ENCODE measurements around the gene YTHDC1. TPM values are rescaled to one million over a fixed set of nuclear protein-coding genes. Genes with fewer than 3 reads are reported as not detected.

The YTHDC1 gene
- total RNA-seq, 2 experiments from 2014 or later = 383 to 389 TPM

DNA sequence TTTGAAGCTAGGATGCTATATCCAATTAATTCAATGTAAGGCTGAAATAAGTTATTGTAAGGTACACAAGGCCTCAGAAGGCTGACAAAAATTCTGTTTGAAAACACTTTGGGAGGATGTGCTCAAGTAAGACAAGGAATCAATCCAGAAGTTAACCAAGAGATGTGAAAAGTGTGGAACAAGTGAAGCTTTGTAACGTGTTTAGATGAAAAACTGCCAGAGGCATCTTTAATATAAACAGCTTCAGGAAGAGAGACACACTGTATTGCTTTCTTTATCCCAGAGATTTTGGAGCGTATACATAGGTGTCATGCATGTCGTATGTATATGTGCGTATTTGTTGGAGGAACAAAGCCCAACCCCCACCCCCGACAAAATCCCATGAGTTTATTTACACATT is 28.3 kb upstream of the YTHDC1 start:
- no peak for ATAC-seq (ENCODE audit: poor library complexity)
- no peak overlapping the region for H3K27ac Mint-ChIP-seq
- Histone ChIP-seq H3K4me3 (ENCODE audit: low read length) (no peak overlapping the region), H3K27me3 (ENCODE audit: control insufficient read depth in 1 of 2, insufficient read depth in 2 of 2, low read length in 2 of 2) (no peaks in the 10 kb centered on the region), H3K4me1 (ENCODE audit: insufficient read depth, low read length) (peaks cover 7% of the 10 kb centered on the region), H3K27ac (ENCODE audit: low read depth in 1 of 2, low read length in 2 of 2) (no peak overlapping the region), H3K9me3 (ENCODE audit: control insufficient read depth in 1 of 2, insufficient read depth in 1 of 2, low read length in 2 of 2) (no peaks in the 10 kb centered on the region), H3K36me3 (ENCODE audit: insufficient read depth, low read length) (no peaks in the 10 kb centered on the region)
- H3K36me3 Mint-ChIP-seq (ENCODE audit: low read depth) = no peaks in the 10 kb centered on the region
- peaks cover 21% of the 10 kb centered on the region for H3K27me3 Mint-ChIP-seq
- H3K4me1 Mint-ChIP-seq (ENCODE audit: low read depth) = peaks cover 13% of the 10 kb centered on the region
- intact Hi-C loops (cut with DNase I, micrococcal nuclease) = loop anchor here (5.0 kb wide), 6 partner anchors 36 to 391 kb away; no protein-coding TSS in a partner anchor
- H3K9me3 Mint-ChIP-seq = no peaks in the 10 kb centered on the region
- CTCF ChIA-PET = no interaction called here
- POLR2A ChIA-PET = interaction anchor here (0.6 kb wide), 1 partner anchor 51 kb away, joined by 3 read pairs; no protein-coding TSS in a partner anchor
- no peak for DNase-seq
- TF ChIP-seq, protein P1, sequence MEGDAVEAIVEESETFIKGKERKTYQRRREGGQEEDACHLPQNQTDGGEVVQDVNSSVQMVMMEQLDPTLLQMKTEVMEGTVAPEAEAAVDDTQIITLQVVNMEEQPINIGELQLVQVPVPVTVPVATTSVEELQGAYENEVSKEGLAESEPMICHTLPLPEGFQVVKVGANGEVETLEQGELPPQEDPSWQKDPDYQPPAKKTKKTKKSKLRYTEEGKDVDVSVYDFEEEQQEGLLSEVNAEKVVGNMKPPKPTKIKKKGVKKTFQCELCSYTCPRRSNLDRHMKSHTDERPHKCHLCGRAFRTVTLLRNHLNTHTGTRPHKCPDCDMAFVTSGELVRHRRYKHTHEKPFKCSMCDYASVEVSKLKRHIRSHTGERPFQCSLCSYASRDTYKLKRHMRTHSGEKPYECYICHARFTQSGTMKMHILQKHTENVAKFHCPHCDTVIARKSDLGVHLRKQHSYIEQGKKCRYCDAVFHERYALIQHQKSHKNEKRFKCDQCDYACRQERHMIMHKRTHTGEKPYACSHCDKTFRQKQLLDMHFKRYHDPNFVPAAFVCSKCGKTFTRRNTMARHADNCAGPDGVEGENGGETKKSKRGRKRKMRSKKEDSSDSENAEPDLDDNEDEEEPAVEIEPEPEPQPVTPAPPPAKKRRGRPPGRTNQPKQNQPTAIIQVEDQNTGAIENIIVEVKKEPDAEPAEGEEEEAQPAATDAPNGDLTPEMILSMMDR (IDR thresholded peaks at IDR 0.05) = no peak
- H3K4me3 Mint-ChIP-seq = no peak overlapping the region

DNA sequence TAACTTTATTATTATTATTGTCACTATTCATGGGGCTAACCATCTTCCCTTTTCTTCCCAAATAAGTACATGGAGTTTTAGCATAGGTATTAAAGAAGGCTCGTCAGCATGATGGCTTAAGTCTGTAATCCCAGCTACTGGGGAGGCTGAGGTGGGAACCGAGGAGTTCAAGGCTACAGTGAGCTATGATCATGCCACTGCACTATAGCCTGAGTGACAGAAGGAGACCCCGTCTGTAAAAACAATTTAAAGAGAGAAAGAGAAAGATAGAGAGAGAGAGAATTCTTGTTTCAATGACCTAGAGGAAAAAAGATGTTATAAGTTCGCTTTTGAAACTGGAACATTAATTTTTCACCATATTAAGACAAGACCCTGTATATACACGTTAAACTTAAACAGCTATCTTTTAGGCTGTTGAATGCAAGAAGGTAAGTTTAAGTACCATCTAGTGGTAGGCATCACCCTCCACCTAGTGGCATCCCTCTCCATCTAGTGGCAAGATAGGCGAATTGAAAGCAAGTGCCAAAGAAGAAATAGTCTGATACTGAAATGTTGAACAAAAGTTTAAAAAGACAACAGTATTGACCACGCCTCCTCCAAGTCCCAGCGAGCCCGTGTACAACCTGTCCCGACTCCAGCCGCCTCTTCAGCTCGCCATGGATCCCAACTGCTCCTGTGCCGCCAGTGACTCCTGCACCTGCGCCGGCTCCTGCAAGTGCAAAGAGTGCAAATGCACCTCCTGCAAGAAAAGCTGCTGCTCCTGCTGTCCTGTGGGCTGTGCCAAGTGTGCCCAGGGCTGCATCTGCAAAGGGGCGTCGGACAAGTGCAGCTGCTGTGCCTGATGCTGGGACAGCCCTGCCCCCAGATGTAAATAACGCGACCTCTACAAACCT is 26.0 kb upstream of the YTHDC1 start:
- Histone ChIP-seq H3K36me3 (ENCODE audit: insufficient read depth, low read length) (no peaks in the 10 kb centered on the region), H3K27ac (ENCODE audit: low read depth in 1 of 2, low read length in 2 of 2) (no peak overlapping the region), H3K4me1 (ENCODE audit: insufficient read depth, low read length) (peaks cover 7% of the 10 kb centered on the region), H3K27me3 (ENCODE audit: control insufficient read depth in 1 of 2, insufficient read depth in 2 of 2, low read length in 2 of 2) (no peaks in the 10 kb centered on the region), H3K9me3 (ENCODE audit: control insufficient read depth in 1 of 2, insufficient read depth in 1 of 2, low read length in 2 of 2) (no peaks in the 10 kb centered on the region), H3K4me3 (ENCODE audit: low read length) (peak overlapping the region; percentile 30)
- H3K27ac Mint-ChIP-seq = no peak overlapping the region
- POLR2A ChIA-PET = interaction anchor here (1.0 to 1.2 kb wide), 3 partner anchors 24 to 104 kb away, joined by 3 to 6 read pairs (median 4); no protein-coding TSS in a partner anchor
- TF ChIP-seq, protein P1 (IDR thresholded peaks at IDR 0.05) = peak; percentile 84
- H3K36me3 Mint-ChIP-seq (ENCODE audit: low read depth) = no peaks in the 10 kb centered on the region
- intact Hi-C loops (cut with DNase I, micrococcal nuclease) = loop anchor here (1.0 to 5.0 kb wide), 8 partner anchors 25 to 389 kb away; partner anchors contain the start of gene YTHDC1 (in 1 of the 2)
- H3K27me3 Mint-ChIP-seq = peaks cover 17% of the 10 kb centered on the region
- ATAC-seq (ENCODE audit: poor library complexity) (peak; percentile 85), DNase-seq (peak in 13 of 14 experiments; percentile 3 to 82 (median 41))
- H3K4me3 Mint-ChIP-seq = peak overlapping the region; percentile 76
- peaks cover 13% of the 10 kb centered on the region for H3K4me1 Mint-ChIP-seq (ENCODE audit: low read depth)
- H3K9me3 Mint-ChIP-seq = no peaks in the 10 kb centered on the region
- CTCF ChIA-PET = interaction anchor here (0.8 to 1.6 kb wide), 5 partner anchors 10 to 168 kb away, joined by 3 to 12 read pairs (median 4); no protein-coding TSS in a partner anchor

DNA sequence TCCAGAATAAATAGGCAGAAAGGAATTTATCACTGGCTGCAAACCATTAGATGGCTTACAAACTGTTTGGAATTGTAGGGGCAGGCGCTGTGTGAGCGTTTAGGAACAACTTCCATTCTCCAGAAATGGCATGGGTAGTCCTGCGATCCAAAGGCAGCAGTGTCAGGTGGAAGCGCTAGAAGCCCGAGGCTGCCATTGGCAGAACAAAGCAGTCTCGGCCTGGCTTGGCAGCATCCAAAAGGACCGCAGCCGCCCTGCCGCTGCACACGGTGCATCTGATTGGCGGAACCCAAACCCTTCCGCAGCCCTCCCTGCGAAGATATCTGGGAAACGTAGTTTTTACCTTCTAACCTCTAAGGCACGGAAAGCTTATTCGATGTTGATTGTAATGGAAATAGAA is 23.6 kb upstream of the YTHDC1 start:
- H3K4me3 ChIP-seq (ENCODE audit: low read length) = no peak overlapping the region
- H3K4me1 ChIP-seq (ENCODE audit: insufficient read depth, low read length) = peaks cover 7% of the 10 kb centered on the region
- H3K9me3 ChIP-seq (ENCODE audit: control insufficient read depth in 1 of 2, insufficient read depth in 1 of 2, low read length in 2 of 2) = no peaks in the 10 kb centered on the region
- H3K36me3 Mint-ChIP-seq (ENCODE audit: low read depth) = no peaks in the 10 kb centered on the region
- DNase-seq (peak; percentile 35 to 82 (median 53)), ATAC-seq (ENCODE audit: poor library complexity) (peak; percentile 89)
- peaks cover 13% of the 10 kb centered on the region for H3K4me1 Mint-ChIP-seq (ENCODE audit: low read depth)
- ChIA-PET CTCF (no interaction called here), POLR2A (no interaction called here)
- no peak overlapping the region for H3K27ac ChIP-seq (ENCODE audit: low read depth in 1 of 2, low read length in 2 of 2)
- H3K27me3 ChIP-seq (ENCODE audit: control insufficient read depth in 1 of 2, insufficient read depth in 2 of 2, low read length in 2 of 2) = no peaks in the 10 kb centered on the region
- H3K27me3 Mint-ChIP-seq = peaks cover 17% of the 10 kb centered on the region
- peak overlapping the region; percentile 66 for H3K4me3 Mint-ChIP-seq
- TF ChIP-seq, protein P1 (IDR thresholded peaks at IDR 0.05) = no peak
- H3K27ac Mint-ChIP-seq = peak overlapping the region; percentile 45
- H3K36me3 ChIP-seq (ENCODE audit: insufficient read depth, low read length) = no peaks in the 10 kb centered on the region
- intact Hi-C loops (cut with DNase I, micrococcal nuclease) = no loop called here
- no peaks in the 10 kb centered on the region for H3K9me3 Mint-ChIP-seq

Data from CD4-positive, alpha-beta T cell (primary cell).